ENCODE data around the gene C1orf216.
"Not testable (repeated sequence)": the region's sequence is repeated elsewhere in the genome, so short reads cannot be mapped to it uniquely, and the experiment has no call there.

Gene C1orf216

GRCh38 chr1:35706846-35707600, 11.7 kb downstream of the C1orf216 start:
- DNase-seq, result peak; percentile 47

DNA sequence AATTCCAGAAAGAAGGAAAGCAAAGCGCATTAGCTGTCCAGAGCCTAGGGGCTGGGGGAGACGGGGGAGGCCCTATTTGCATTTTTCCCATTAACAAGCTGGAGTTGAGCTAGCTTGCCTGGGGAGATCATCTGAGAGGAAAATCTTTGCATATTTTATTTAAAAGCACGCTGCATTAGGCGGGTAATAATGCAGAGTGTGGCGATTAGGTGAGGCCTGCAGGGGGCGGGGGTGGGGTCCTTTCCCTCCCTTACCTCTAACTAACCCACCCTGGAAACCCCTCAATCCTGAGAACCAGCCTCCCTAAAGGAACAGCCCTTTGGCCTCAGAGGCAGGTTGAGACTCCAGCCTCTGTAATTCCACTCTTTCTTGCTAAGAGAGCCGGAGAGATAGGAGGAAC, 16.2 kb downstream of the C1orf216 start:
- DNase-seq, result no peak

DNA sequence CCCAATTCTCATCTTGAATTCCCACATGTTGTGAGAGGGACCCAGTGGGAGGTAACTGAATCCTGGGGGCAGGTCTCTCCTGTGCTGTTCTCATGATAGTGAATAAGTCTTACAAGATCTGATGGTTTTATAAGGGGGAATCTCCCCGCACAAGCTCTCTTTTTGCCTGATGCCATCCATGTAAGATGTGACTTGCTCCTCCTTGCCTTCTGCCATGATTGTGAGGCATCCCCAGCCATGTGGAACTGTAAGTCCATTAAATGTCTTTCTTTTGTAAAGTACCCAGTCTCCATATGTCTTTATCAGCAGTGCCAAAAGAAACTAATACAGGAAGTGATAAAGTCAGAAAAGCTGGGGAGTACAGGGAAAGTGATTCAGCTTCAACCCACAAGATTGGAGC, 19.5 kb downstream of the C1orf216 start:
- DNase-seq, result not testable (repeated sequence)

DNA sequence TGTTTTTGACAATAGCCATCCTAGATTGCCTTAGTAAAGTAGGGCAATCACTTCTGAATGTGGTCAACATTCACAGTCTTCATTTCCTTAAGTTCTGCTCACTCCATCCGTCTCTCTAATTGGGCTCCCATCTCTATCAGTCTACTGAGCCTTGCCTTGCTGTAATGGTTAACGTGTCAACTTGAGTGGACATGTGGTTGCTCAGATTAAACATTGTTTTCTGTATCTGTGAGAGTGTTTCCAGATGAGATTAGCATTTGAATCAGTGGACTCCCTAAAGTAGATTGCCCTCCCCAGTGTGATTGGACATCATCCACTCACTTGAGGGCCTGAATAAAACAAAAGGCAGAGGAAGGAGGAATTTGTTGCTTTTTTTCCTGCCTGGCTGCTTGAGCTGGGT, 26.4 kb downstream of the C1orf216 start:
- no peak for DNase-seq

DNA sequence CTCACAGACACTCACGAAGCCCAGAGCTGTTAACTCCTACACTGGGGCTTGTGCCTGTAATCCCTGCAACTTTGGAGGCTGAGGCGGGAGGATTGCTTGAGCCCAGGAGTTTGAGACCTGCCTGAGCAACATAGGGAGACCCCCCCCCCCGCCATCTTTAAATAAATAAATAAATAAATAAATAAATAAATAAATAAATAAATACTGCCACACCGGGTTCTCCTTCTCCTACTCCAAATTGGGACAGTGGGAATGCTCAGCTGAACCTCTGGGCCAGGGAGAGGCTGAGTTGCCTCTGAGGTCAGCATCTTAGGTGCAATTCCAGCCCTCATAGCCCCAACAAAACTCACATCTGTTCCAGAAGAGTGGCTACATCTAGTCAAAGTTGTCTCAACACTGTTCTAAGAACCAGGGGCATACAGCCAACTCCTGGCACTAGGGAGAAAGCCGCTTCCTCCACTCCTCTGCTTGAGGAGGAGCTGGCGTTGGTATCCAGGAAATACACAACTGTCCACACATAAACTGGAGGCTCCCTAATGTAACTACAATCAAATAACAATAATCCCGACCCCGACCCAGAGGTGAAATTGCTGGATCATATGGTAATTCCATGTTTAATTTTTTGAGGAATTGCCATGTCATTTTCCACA, 27.0 kb downstream of the C1orf216 start:
- no peak for DNase-seq

GRCh38 chr1:35691080-35691479, 27.6 kb downstream of the C1orf216 start:
- no peak for DNase-seq

DNA sequence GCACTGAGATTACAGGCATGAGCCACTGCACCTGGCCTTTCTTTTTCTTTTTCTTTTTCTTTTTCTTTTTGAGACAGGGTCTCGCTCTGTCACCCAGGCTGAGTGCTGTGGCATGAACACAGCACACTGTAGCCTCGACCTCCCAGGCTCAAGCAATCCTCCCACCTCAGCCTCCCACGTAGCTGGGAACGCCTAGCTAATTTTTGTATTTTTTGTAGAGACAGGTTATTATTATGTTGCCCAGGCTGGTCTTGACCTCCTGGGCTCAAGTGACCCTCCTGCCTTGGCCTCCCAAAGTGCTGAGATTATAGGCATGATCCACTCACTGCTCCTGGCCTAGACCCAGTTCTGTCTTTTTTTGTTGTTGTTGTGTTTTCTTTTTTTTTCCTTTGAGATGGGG, 28.6 kb downstream of the C1orf216 start:
- DNase-seq, result not testable (repeated sequence)

- no peak for DNase-seq
Observed at GRCh38 chr1:35688161-35688560, 30.5 kb downstream of the C1orf216 start.

DNA sequence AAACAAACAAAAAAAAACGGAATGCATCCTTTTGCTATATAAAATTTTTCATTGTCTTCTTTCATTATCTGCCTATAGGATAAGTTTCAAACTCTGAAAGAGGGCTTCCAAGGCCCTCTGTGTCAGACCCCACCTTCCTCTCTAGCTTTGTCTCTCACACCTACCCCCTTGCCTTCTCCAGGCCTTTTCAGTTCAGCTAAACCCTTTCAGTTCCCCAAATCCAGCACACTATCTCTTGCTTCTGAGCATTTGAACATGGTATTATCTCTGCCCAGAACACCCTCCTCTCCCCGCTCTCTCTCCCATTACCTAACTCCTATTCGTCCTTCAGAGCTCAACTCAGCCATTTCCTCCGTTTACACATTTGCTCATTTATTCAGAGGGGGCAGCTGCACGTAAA, 35.7 kb downstream of the C1orf216 start:
- DNase-seq, result no peak

- DNase-seq, result no peak
Observed at GRCh38 chr1:35680271-35680670, 38.4 kb downstream of the C1orf216 start.

GRCh38 chr1:35675773-35676172, 42.9 kb downstream of the C1orf216 start:
- DNase-seq, result no peak

DNA sequence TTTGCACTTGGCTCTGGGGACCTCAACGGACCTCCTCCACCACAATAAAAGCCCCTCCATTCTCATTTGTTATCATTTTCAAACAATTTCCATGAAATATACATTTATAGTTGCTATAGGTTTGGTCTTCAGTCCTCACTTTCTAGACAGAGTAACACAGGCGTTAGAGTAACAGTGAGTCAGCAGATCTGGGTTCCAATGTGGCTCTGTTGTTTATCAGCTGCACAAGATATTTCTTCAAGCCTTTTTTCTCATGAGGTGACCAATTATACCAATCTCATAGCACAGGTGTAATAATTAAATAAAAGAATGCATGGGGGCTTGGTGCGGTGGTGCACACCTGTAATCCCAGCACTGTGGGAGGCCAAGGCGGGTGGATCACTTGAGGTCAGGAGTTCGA, 44.6 kb downstream of the C1orf216 start:
- DNase-seq, result no peak

- DNase-seq, result no peak
Observed at GRCh38 chr1:35672116-35672515, 46.6 kb downstream of the C1orf216 start.

- DNase-seq, result no peak
Observed at GRCh38 chr1:35668506-35668905, 50.2 kb downstream of the C1orf216 start.

DNA sequence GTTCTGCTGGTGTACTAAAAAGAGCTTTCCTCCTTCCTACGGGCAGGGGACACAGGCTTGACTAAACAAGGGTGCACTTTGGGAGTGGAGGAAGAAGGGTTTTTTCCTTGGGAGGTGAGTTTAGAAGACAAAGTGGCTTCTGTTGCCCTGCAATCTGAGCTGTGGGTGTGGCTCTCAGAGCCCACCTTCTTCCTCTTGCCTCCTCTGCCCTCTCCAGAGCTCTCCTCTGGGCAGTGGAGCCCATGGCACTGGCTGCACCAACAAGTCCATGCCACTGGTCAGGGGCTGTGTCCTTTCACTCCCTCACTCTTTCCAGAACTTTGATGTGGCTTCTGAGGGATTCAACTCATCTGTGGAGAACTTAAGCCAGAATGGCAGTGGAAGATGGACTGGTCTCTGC, 51.8 kb downstream of the C1orf216 start:
- no peak for DNase-seq

- DNase-seq, result no peak
Observed at GRCh38 chr1:35666216-35666615, 52.5 kb downstream of the C1orf216 start.

All from activated CD8-positive, alpha-beta memory T cell treated with anti-CD3 and anti-CD28 coated beads, Interleukin-2, amount 50 U/mL, for 4 hours (primary cell).